WTC11 (cell line): Measurements from ENCODE around the gene MS4A2. TPM values are rescaled to one million over a fixed set of nuclear protein-coding genes. Genes with fewer than 3 reads are reported as not detected.
"Not testable (repeated sequence)": the region's sequence is repeated elsewhere in the genome, so short reads cannot be mapped to it uniquely, and the experiment has no call there.

ENCODE experiments used
- ATAC-seq: fragments of 200-7000 bp; cut with Tn5 transposase; 2 replicates; pipeline ENCODE4 v1.10.0; 2021; ENCODE audit warnings: mild to moderate bottlenecking, moderate library complexity
- CTCF ChIA-PET: fragments of 300-600 bp; sonication (Branson Sonifier 250); formaldehyde crosslinking; loops from one replicate; lab custom pipeline; 2021; ENCODE audit warnings: antibody characterized with exemption; lab: Charles Lee
- POLR2A ChIA-PET: fragments of 350-600 bp; sonication (Branson Sonifier 250); formaldehyde crosslinking; loops from one replicate; lab custom pipeline; 2021; ENCODE audit warnings: antibody characterized with exemption; lab: Charles Lee
- DNase-seq: peaks from one replicate; pipeline ENCODE4 v3.0.0; 2021; ENCODE audit warnings: low spot score
- H3K27ac Mint-ChIP-seq: 2 replicates; pipeline ENCODE4 v1.8.0; 2021; ENCODE audit warnings: mixed read lengths
- H3K27me3 Mint-ChIP-seq: 2 replicates; pipeline ENCODE4 v1.8.0; 2021; ENCODE audit warnings: low read depth, mild to moderate bottlenecking, moderate library complexity, mixed read lengths
- H3K36me3 Mint-ChIP-seq: 2 replicates; pipeline ENCODE4 v1.8.0; 2021; ENCODE audit warnings: mixed read lengths
- H3K4me1 Mint-ChIP-seq: 2 replicates; pipeline ENCODE4 v1.8.0; 2022; ENCODE audit warnings: mixed read lengths
- H3K4me3 Mint-ChIP-seq: 2 replicates; pipeline ENCODE4 v1.8.0; 2021; ENCODE audit warnings: mild to moderate bottlenecking, moderate library complexity, mixed read lengths
- H3K9me3 Mint-ChIP-seq: 2 replicates; pipeline ENCODE4 v1.8.0; 2021; ENCODE audit warnings: mixed read lengths
- AR ChIP-seq: fragments of 250-450 bp; sonication (Bioruptor Pico); IDR thresholded peaks from 2 replicates; pipeline ENCODE4 v1.9.0; 2021; ENCODE audit warnings: mild to moderate bottlenecking
- ATF2 ChIP-seq: sonication (generic); formaldehyde crosslinking; IDR thresholded peaks from 2 replicates; pipeline ENCODE4 v1.8.1; 2022; ENCODE audit warnings: low read depth, missing genetic modification reagents, borderline replicate concordance
- ATF6 ChIP-seq: sonication (generic); formaldehyde crosslinking; IDR thresholded peaks from 2 replicates; pipeline ENCODE4 v1.8.1; 2023; ENCODE audit warnings: mild to moderate bottlenecking, missing genetic modification reagents
- CTCF ChIP-seq: fragments of 200-600 bp; IDR thresholded peaks from 2 replicates; pipeline ENCODE4 v1.8.0; 2022; ENCODE audit warnings: antibody characterized with exemption
- EMX1 ChIP-seq: fragments of 250-450 bp; sonication (Bioruptor Pico); IDR thresholded peaks from 2 replicates; pipeline ENCODE4 v1.8.0; 2021; ENCODE audit warnings: mild to moderate bottlenecking
- FOXJ3 ChIP-seq: sonication (generic); formaldehyde crosslinking; IDR thresholded peaks from 2 replicates; pipeline ENCODE4 v1.9.0; 2021; ENCODE audit warnings: missing genetic modification reagents, mild to moderate bottlenecking, borderline replicate concordance
- HMGXB4 ChIP-seq: sonication (generic); formaldehyde crosslinking; IDR thresholded peaks from 2 replicates; pipeline ENCODE4 v1.8.1; 2023; ENCODE audit warnings: mild to moderate bottlenecking, moderate library complexity, missing genetic modification reagents
- KAT7 ChIP-seq: sonication (generic); formaldehyde crosslinking; IDR thresholded peaks from 2 replicates; pipeline ENCODE4 v1.8.1; 2023; ENCODE audit warnings: missing genetic modification reagents, mild to moderate bottlenecking, borderline replicate concordance
- MXD4 ChIP-seq: fragments of 250-450 bp; sonication (Bioruptor Pico); IDR thresholded peaks from 2 replicates; pipeline ENCODE4 v1.8.0; 2021; ENCODE audit warnings: mild to moderate bottlenecking, moderate library complexity, borderline replicate concordance
- NFATC4 ChIP-seq: fragments of 250-450 bp; sonication (Bioruptor Pico); IDR thresholded peaks from 2 replicates; pipeline ENCODE4 v1.9.0; 2021; ENCODE audit warnings: mild to moderate bottlenecking
- NFE2L1 ChIP-seq: sonication (generic); formaldehyde crosslinking; IDR thresholded peaks from 2 replicates; pipeline ENCODE4 v1.8.1; 2023; ENCODE audit warnings: missing genetic modification reagents
- RORB ChIP-seq: fragments of 250-450 bp; sonication (Bioruptor Pico); IDR thresholded peaks from 2 replicates; pipeline ENCODE4 v1.9.0; 2021; ENCODE audit warnings: mild to moderate bottlenecking
- TEAD1 ChIP-seq: sonication (generic); formaldehyde crosslinking; IDR thresholded peaks from 2 replicates; pipeline ENCODE4 v1.8.0; 2022; ENCODE audit warnings: mild to moderate bottlenecking, missing genetic modification reagents
- USF1 ChIP-seq: sonication (generic); formaldehyde crosslinking; IDR thresholded peaks from 2 replicates; pipeline ENCODE4 v1.8.0; 2022; ENCODE audit warnings: mild to moderate bottlenecking, missing genetic modification reagents
- ZNF219 ChIP-seq: sonication (generic); formaldehyde crosslinking; IDR thresholded peaks from 2 replicates; pipeline ENCODE4 v1.8.0; 2023; ENCODE audit warnings: missing genetic modification reagents, mild to moderate bottlenecking, borderline replicate concordance
- ZNF425 ChIP-seq: fragments of 250-450 bp; sonication (Bioruptor Pico); conservative IDR thresholded peaks from 2 replicates; pipeline ENCODE4 v1.9.0; 2021; ENCODE audit warnings: mild to moderate bottlenecking
- ZNF512 ChIP-seq: sonication (generic); formaldehyde crosslinking; IDR thresholded peaks from 2 replicates; pipeline ENCODE4 v1.8.1; 2022; ENCODE audit warnings: missing genetic modification reagents, borderline replicate concordance
- total RNA-seq: library from RNA; stranded (reverse); gene quantifications from 3 replicates; pipeline ENCODE4 v1.2.3, GENCODE V29; 2021

The MS4A2 gene
- total RNA-seq, 1 experiment from 2014 or later = not detected

GRCh38 chr11:60050839-60051238, 37.6 kb upstream of the MS4A2 start:
- H3K9me3 Mint-ChIP-seq, H3K27me3 Mint-ChIP-seq, H3K27ac Mint-ChIP-seq, DNase-seq, H3K4me1 Mint-ChIP-seq, H3K4me3 Mint-ChIP-seq, POLR2A ChIA-PET, CTCF ChIA-PET, H3K36me3 Mint-ChIP-seq, ATAC-seq: not testable (repeated sequence)

- no peak for ATAC-seq
- Mint-ChIP-seq H3K36me3 (no peaks in the 10 kb centered on the region), H3K9me3 (peaks cover 11% of the 10 kb centered on the region), H3K4me1 (peaks cover 4% of the 10 kb centered on the region), H3K27me3 (no peaks in the 10 kb centered on the region), H3K4me3 (no peak within 1 kb of the TSS), H3K27ac (no peak within 1 kb of the TSS)
- ChIA-PET POLR2A (no interaction called here), CTCF (no interaction called here)
- DNase-seq = no peak
- TF ChIP-seq USF1 (CRISPR knock-in tag) (no peak), CTCF (no peak), NFE2L1 (CRISPR knock-in tag) (no peak), RORB (CRISPR knock-in tag) (no peak), HMGXB4 (CRISPR knock-in tag) (no peak), TEAD1 (CRISPR knock-in tag) (no peak), MXD4 (no peak), ATF2 (CRISPR knock-in tag) (no peak), ZNF219 (CRISPR knock-in tag) (no peak), NFATC4 (no peak), AR (CRISPR knock-in tag) (no peak), FOXJ3 (CRISPR knock-in tag) (no peak), EMX1 (CRISPR knock-in tag) (no peak), ZNF425 (no peak), KAT7 (CRISPR knock-in tag) (no peak), ATF6 (CRISPR knock-in tag) (no peak), ZNF512 (no peak)
These were observed 32.0 kb upstream of the MS4A2 start, which contains the start of gene MS4A3 for GRCh38 chr11:60056349-60056969. Gene MS4A3, plus strand, starts transcription at chr11:60056665. Its CDS starts 4,496 bp downstream, at chr11:60061161.
